Neural progenitor cell (in vitro differentiated cells): ENCODE results near the gene ZNF793. TPM values are rescaled to one million over a fixed set of nuclear protein-coding genes. Genes with fewer than 3 reads are reported as not detected.

Source experiments
- DNase-seq: peaks from one replicate; pipeline ENCODE4 v3.0.0-alpha.2; 2016; ENCODE audit warnings: low spot score
- H2AFZ ChIP-seq: fragments of 200-600 bp; sonication (generic); replicated peaks from 2 replicates; pipeline ENCODE4 v1.6.1; 2016; ENCODE audit warnings: antibody characterized with exemption
- H3F3A ChIP-seq: fragments of 200-600 bp; sonication (generic); 2 replicates; pipeline ENCODE4 v1.6.1; 2016; ENCODE audit warnings: antibody characterized with exemption, low read depth
- H3K27ac ChIP-seq: fragments of 200-600 bp; sonication (generic); 2 replicates; pipeline ENCODE4 v1.5.1; 2016; ENCODE audit warnings: mild to moderate bottlenecking
- H3K27me3 ChIP-seq: fragments of 200-600 bp; sonication (generic); 2 replicates; pipeline ENCODE4 v1.6.1; 2016; ENCODE audit warnings: mild to moderate bottlenecking, moderate library complexity
- H3K36me3 ChIP-seq: fragments of 200-600 bp; sonication (generic); 2 replicates; pipeline ENCODE4 v1.5.1; 2016
- H3K4me1 ChIP-seq: fragments of 200-600 bp; sonication (generic); 2 replicates; pipeline ENCODE4 v1.6.1; 2016; ENCODE audit warnings: mixed run types
- H3K4me2 ChIP-seq: fragments of 200-600 bp; sonication (generic); 2 replicates; pipeline ENCODE4 v1.6.1; 2016
- H3K4me3 ChIP-seq: fragments of 200-600 bp; sonication (generic); 2 replicates; pipeline ENCODE4 v1.5.1; 2016
- H3K79me2 ChIP-seq: fragments of 200-600 bp; sonication (generic); 2 replicates; pipeline ENCODE4 v1.6.1; 2016; ENCODE audit warnings: low read depth
- H3K9ac ChIP-seq: fragments of 200-600 bp; sonication (generic); 2 replicates; pipeline ENCODE4 v1.6.1; 2016
- H3K9me3 ChIP-seq: fragments of 200-600 bp; sonication (generic); 2 replicates; pipeline ENCODE4 v1.5.1; 2016; ENCODE audit warnings: low read depth
- H4K20me1 ChIP-seq: fragments of 200-600 bp; sonication (generic); 2 replicates; pipeline ENCODE4 v1.6.1; 2016; ENCODE audit warnings: low read depth
- H3K27ac Mint-ChIP-seq: 3 replicates; pipeline ENCODE4 v1.8.0; 2021; ENCODE audit warnings: mixed read lengths
- H3K27me3 Mint-ChIP-seq: 2 replicates; pipeline ENCODE4 v1.8.0; 2022; ENCODE audit warnings: low read depth, mild to moderate bottlenecking, inconsistent platforms, moderate library complexity, mixed read lengths; ENCODE audit not compliant: insufficient read depth
- H3K36me3 Mint-ChIP-seq: 3 replicates; pipeline ENCODE4 v1.8.0; 2021; ENCODE audit warnings: mixed read lengths
- H3K4me1 Mint-ChIP-seq: 3 replicates; pipeline ENCODE4 v1.8.0; 2021; ENCODE audit warnings: mixed read lengths
- H3K4me3 Mint-ChIP-seq: 3 replicates; pipeline ENCODE4 v1.8.0; 2021; ENCODE audit warnings: mild to moderate bottlenecking, moderate library complexity, mixed read lengths
- H3K9me3 Mint-ChIP-seq: 3 replicates; pipeline ENCODE4 v1.8.0; 2020; ENCODE audit warnings: mixed read lengths
- CTCF ChIP-seq: fragments of 200-600 bp; sonication (generic); IDR thresholded peaks from 2 replicates; pipeline ENCODE4 v1.5.1; 2017; ENCODE audit warnings: antibody characterized with exemption, mild to moderate bottlenecking
- EZH2 ChIP-seq: fragments of 200-600 bp; sonication (generic); IDR thresholded peaks from 2 replicates; pipeline ENCODE4 v1.6.1; 2017; ENCODE audit warnings: antibody characterized with exemption, mild to moderate bottlenecking, moderate library complexity
- EZH2phosphoT487 ChIP-seq: fragments of 200-600 bp; sonication (generic); IDR thresholded peaks from 2 replicates; pipeline ENCODE4 v1.6.1; 2017; ENCODE audit warnings: antibody characterized with exemption
- total RNA-seq: library from RNA; depleted of rRNA; stranded (reverse); fragments of >200 nt; gene quantifications from 2 replicates; pipeline ENCODE4 v1.2.3, GENCODE V29; 2015; ENCODE audit warnings: low replicate concordance

The ZNF793 gene
- total RNA-seq, 1 donor from 2014 or later: 17.3 TPM

- Histone ChIP-seq H3K79me2 (no peaks in the 10 kb centered on the region), H3F3A (peaks cover 3% of the 10 kb centered on the region), H3K9me3 (peaks cover 42% of the 10 kb centered on the region), H3K27me3 (no peaks in the 10 kb centered on the region), H3K4me2 (no peak overlapping the region), H3K36me3 (peaks cover 38% of the 10 kb centered on the region), H2AFZ (no peak overlapping the region), H3K9ac (no peak overlapping the region), H3K4me3 (no peak overlapping the region), H4K20me1 (no peaks in the 10 kb centered on the region), H3K4me1 (no peaks in the 10 kb centered on the region), H3K27ac (no peak overlapping the region)
- no peak overlapping the region for H3K27ac Mint-ChIP-seq
- no peak for TF ChIP-seq EZH2
- no peak for TF ChIP-seq EZH2phosphoT487
- no peak for TF ChIP-seq CTCF
- H3K27me3 Mint-ChIP-seq: no peaks in the 10 kb centered on the region
- H3K36me3 Mint-ChIP-seq: peaks cover 51% of the 10 kb centered on the region
- DNase-seq: no peak
- H3K9me3 Mint-ChIP-seq: peaks cover 60% of the 10 kb centered on the region
- no peak overlapping the region for H3K4me3 Mint-ChIP-seq
- no peaks in the 10 kb centered on the region for H3K4me1 Mint-ChIP-seq
These were observed 30.7 kb downstream of the ZNF793 start for GRCh38 chr19:37537391-37537947.

GRCh38 chr19:37551129-37551993, 44.6 kb downstream of the ZNF793 start:
- Histone ChIP-seq H3K9ac (no peak overlapping the region), H3K4me2 (no peak overlapping the region), H3K27ac (no peak overlapping the region), H3K27me3 (no peaks in the 10 kb centered on the region), H3K9me3 (peaks cover 32% of the 10 kb centered on the region), H3K4me3 (no peak overlapping the region), H4K20me1 (no peaks in the 10 kb centered on the region), H3K4me1 (no peaks in the 10 kb centered on the region), H3K79me2 (no peaks in the 10 kb centered on the region), H3K36me3 (peaks cover 15% of the 10 kb centered on the region), H3F3A (no peaks in the 10 kb centered on the region), H2AFZ (no peak overlapping the region)
- no peak overlapping the region for H3K4me3 Mint-ChIP-seq
- no peak for DNase-seq
- peaks cover 7% of the 10 kb centered on the region for H3K27me3 Mint-ChIP-seq
- H3K4me1 Mint-ChIP-seq: no peaks in the 10 kb centered on the region
- H3K36me3 Mint-ChIP-seq: peaks cover 15% of the 10 kb centered on the region
- TF ChIP-seq EZH2: no peak
- TF ChIP-seq CTCF: no peak
- TF ChIP-seq EZH2phosphoT487: no peak
- H3K27ac Mint-ChIP-seq: no peak overlapping the region
- peaks cover 72% of the 10 kb centered on the region for H3K9me3 Mint-ChIP-seq

- Mint-ChIP-seq H3K27me3 (no peaks in the 10 kb centered on the region), H3K27ac (no peak overlapping the region), H3K36me3 (peaks cover 47% of the 10 kb centered on the region), H3K9me3 (peaks cover 85% of the 10 kb centered on the region), H3K4me1 (no peaks in the 10 kb centered on the region), H3K4me3 (no peak overlapping the region)
- Histone ChIP-seq H3K27me3 (no peaks in the 10 kb centered on the region), H3K4me1 (no peaks in the 10 kb centered on the region), H3K9me3 (peaks cover 76% of the 10 kb centered on the region), H3K9ac (no peak overlapping the region), H3F3A (no peaks in the 10 kb centered on the region), H3K4me3 (no peak overlapping the region), H3K36me3 (peaks cover 46% of the 10 kb centered on the region), H3K4me2 (no peak overlapping the region), H2AFZ (no peak overlapping the region), H4K20me1 (no peaks in the 10 kb centered on the region), H3K27ac (no peak overlapping the region), H3K79me2 (no peaks in the 10 kb centered on the region)
- TF ChIP-seq EZH2phosphoT487 (no peak), EZH2 (no peak), CTCF (no peak)
- no peak for DNase-seq
These were observed 56.8 kb downstream of the ZNF793 start for GRCh38 chr19:37563518-37563917.
